ENCODE data around the gene TMEM62.

Gene TMEM62

GRCh38 chr15:43213466-43213865 lies 80.1 kb downstream of the TMEM62 start:
- DNase-seq (ENCODE audit: insufficient read length, low spot score) (no peak), FAIRE-seq (no peak)
- TF ChIP-seq PAX5 (IDR thresholded peaks at IDR 0.05; ENCODE audit: insufficient read depth, low read length, severe bottlenecking) (no peak), POU2F2 (IDR thresholded peaks at IDR 0.05; ENCODE audit: low read depth, low read length) (no peak)

- FAIRE-seq = no peak
- TF ChIP-seq TAF1 (IDR thresholded peaks at IDR 0.05; ENCODE audit: low read depth, low read length) = no peak
- no peak for TF ChIP-seq POU2F2 (IDR thresholded peaks at IDR 0.05; ENCODE audit: low read depth, low read length)
- TF ChIP-seq POLR2A (IDR thresholded peaks at IDR 0.05; ENCODE audit: low read depth, low read length) = no peak
- TF ChIP-seq POLR2AphosphoS5 (IDR thresholded peaks at IDR 0.05; ENCODE audit: low read depth, low read length) = no peak
- TF ChIP-seq PAX5 (IDR thresholded peaks at IDR 0.05; ENCODE audit: insufficient read depth, low read length, severe bottlenecking) = no peak
- no peak for TF ChIP-seq SPI1 (IDR thresholded peaks at IDR 0.05; ENCODE audit: low read depth, low read length)
- DNase-seq (ENCODE audit: insufficient read length, low spot score) = no peak
Measured at GRCh38 chr15:43214169-43214568, 80.8 kb downstream of the TMEM62 start.

DNA sequence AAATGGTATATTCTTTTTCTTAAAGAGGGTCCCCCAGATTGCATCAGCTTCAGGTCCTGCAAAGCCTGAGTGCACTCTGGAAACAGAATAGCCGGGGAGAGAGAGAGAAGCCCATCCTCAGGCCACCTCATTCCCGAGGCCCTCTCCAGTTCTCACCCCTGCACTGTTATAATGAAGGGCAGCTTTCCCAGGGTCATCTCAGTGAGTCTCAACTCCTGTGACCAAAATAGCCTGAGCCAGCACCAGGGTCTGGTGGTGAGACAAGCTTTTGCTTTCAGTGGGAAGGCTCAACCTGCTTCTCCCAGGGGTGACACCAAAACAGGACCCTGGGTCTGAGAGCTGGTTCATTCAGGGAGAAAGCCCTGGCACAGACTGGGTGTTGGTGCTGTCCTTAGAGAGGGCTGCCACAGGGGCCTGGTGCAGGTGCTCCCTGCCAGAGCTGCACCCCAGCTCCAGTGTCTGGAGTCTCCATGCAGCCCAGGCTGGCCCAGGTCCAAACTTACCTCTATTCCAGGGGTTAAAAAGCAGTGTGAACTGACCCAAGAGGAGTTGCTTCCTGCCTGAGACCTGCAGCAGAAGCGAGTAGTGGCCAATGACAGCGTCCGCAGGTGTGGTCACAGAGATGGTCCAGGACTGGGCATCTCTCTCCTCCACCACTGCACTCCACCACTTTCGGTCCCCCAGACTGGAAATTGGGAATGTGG lies 81.4 kb downstream of the TMEM62 start:
- TF ChIP-seq PAX5 (IDR thresholded peaks at IDR 0.05; ENCODE audit: insufficient read depth, low read length, severe bottlenecking) (no peak), POLR2A (IDR thresholded peaks at IDR 0.05; ENCODE audit: low read depth, low read length) (no peak), SPI1 (IDR thresholded peaks at IDR 0.05; ENCODE audit: low read depth, low read length) (no peak), POLR2AphosphoS5 (IDR thresholded peaks at IDR 0.05; ENCODE audit: low read depth, low read length) (no peak), TAF1 (IDR thresholded peaks at IDR 0.05; ENCODE audit: low read depth, low read length) (no peak), POU2F2 (IDR thresholded peaks at IDR 0.05; ENCODE audit: low read depth, low read length) (no peak)

GRCh38 chr15:43215961-43216360 lies 82.6 kb downstream of the TMEM62 start:
- no peak for TF ChIP-seq TAF1 (IDR thresholded peaks at IDR 0.05; ENCODE audit: low read depth, low read length)
- no peak for TF ChIP-seq PAX5 (IDR thresholded peaks at IDR 0.05; ENCODE audit: insufficient read depth, low read length, severe bottlenecking)
- no peak for TF ChIP-seq POLR2AphosphoS5 (IDR thresholded peaks at IDR 0.05; ENCODE audit: low read depth, low read length)
- TF ChIP-seq POU2F2 (IDR thresholded peaks at IDR 0.05; ENCODE audit: low read depth, low read length) = no peak
- no peak for TF ChIP-seq SPI1 (IDR thresholded peaks at IDR 0.05; ENCODE audit: low read depth, low read length)
- no peak for TF ChIP-seq POLR2A (IDR thresholded peaks at IDR 0.05; ENCODE audit: low read depth, low read length)
- FAIRE-seq (no peak), DNase-seq (ENCODE audit: insufficient read length, low spot score) (no peak)

More for the DNA sequence above, 81.4 kb downstream of the TMEM62 start:
- FAIRE-seq (no peak), DNase-seq (ENCODE audit: insufficient read length, low spot score) (no peak)

- FAIRE-seq = no peak
- TF ChIP-seq POLR2AphosphoS5 (IDR thresholded peaks at IDR 0.05; ENCODE audit: low read depth, low read length) = no peak
- no peak for DNase-seq (ENCODE audit: insufficient read length, low spot score)
Measured at GRCh38 chr15:43218908-43219706, 85.7 kb downstream of the TMEM62 start.

DNA sequence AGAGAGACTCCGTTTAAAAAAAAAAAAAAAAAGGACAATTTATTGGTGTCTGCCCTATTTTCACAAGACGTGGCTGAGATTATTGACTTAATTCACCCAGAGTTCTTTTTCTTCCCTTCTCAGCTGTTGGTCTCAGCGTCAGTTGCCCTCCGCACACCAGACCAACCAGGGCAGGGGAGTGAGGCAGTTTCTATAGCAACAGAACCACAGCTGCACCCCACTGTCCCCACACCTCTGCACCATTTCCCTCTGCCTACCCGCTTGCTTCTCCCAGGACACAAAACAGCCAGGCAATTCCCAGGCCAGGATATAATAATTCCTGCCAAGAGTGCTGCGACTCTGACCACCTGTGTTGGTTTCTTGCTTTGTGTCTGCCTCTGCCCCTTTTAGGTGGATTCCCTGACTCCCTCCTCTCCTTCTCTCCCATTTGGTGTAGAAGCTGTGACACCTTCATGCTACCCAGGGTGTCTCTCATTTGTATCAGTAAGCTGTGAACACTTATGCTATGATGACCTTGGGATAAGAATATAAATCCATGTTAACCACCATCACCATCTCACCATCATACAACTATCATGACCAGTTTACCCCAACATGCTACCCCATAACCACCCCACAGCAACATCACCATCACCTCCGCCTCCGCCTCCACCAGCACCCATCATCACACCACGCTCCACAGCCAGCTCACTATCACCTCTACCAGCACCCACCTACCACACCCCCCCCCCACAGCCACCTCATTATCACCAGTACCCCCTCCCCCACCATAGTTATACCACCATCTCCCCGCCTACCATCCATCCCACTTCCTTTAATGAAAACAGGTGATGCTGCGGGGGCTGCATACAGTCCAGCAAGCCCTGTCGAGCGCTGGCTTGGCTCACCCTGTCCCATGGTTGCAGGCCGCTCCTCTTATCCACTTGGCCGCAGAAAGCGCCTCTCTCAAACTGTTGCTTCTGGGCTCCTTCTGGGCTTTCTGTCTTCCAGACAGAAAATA lies 86.8 kb downstream of the TMEM62 start:
- no peak for FAIRE-seq
- no peak for DNase-seq (ENCODE audit: insufficient read length, low spot score)
- TF ChIP-seq PAX5 (IDR thresholded peaks at IDR 0.05; ENCODE audit: insufficient read depth, low read length, severe bottlenecking) (no peak), POLR2AphosphoS5 (IDR thresholded peaks at IDR 0.05; ENCODE audit: low read depth, low read length) (no peak), POU2F2 (IDR thresholded peaks at IDR 0.05; ENCODE audit: low read depth, low read length) (no peak), POLR2A (IDR thresholded peaks at IDR 0.05; ENCODE audit: low read depth, low read length) (no peak), SPI1 (IDR thresholded peaks at IDR 0.05; ENCODE audit: low read depth, low read length) (no peak), TAF1 (IDR thresholded peaks at IDR 0.05; ENCODE audit: low read depth, low read length) (no peak)

GRCh38 chr15:43220991-43221403 lies 87.6 kb downstream of the TMEM62 start, which contains the start of gene EPB42:
Gene EPB42 (minus strand): TSS chr15:43221018. CDS start chr15:43220825, 193 bp downstream.
- TF ChIP-seq TAF1 (IDR thresholded peaks at IDR 0.05; ENCODE audit: low read depth, low read length) (no peak), POLR2A (IDR thresholded peaks at IDR 0.05; ENCODE audit: low read depth, low read length) (no peak), PAX5 (IDR thresholded peaks at IDR 0.05; ENCODE audit: insufficient read depth, low read length, severe bottlenecking) (no peak), POLR2AphosphoS5 (IDR thresholded peaks at IDR 0.05; ENCODE audit: low read depth, low read length) (no peak), POU2F2 (IDR thresholded peaks at IDR 0.05; ENCODE audit: low read depth, low read length) (no peak), SPI1 (IDR thresholded peaks at IDR 0.05; ENCODE audit: low read depth, low read length) (no peak)
- DNase-seq (ENCODE audit: insufficient read length, low spot score) (no peak), FAIRE-seq (no peak)

GRCh38 chr15:43221422-43221821 lies 88.0 kb downstream of the TMEM62 start:
- FAIRE-seq (no peak), DNase-seq (ENCODE audit: insufficient read length, low spot score) (no peak)
- no peak for TF ChIP-seq PAX5 (IDR thresholded peaks at IDR 0.05; ENCODE audit: insufficient read depth, low read length, severe bottlenecking)
- TF ChIP-seq POLR2A (IDR thresholded peaks at IDR 0.05; ENCODE audit: low read depth, low read length) = no peak
- TF ChIP-seq SPI1 (IDR thresholded peaks at IDR 0.05; ENCODE audit: low read depth, low read length) = no peak
- TF ChIP-seq POLR2AphosphoS5 (IDR thresholded peaks at IDR 0.05; ENCODE audit: low read depth, low read length) = no peak
